HEK293T (cell line): ENCODE data around the gene TMEM11.

ENCODE experiments used
- ARNT ChIP-seq: fragments of 450-650 bp; IDR thresholded peaks from 2 replicates; pipeline ENCODE4 v1.6.1; 2017; ENCODE audit warnings: mild to moderate bottlenecking
- BHLHE40 ChIP-seq: fragments of 450-650 bp; IDR thresholded peaks from 2 replicates; pipeline ENCODE4 v1.6.1; 2016; ENCODE audit warnings: mild to moderate bottlenecking, moderate library complexity, borderline replicate concordance
- ELF4 ChIP-seq: fragments of 450-650 bp; IDR thresholded peaks from 2 replicates; pipeline ENCODE4 v1.6.1; 2017; ENCODE audit warnings: antibody characterized with exemption
- FOXK2 ChIP-seq: fragments of 450-650 bp; IDR thresholded peaks from 2 replicates; pipeline ENCODE4 v1.6.1; 2016; ENCODE audit warnings: mild to moderate bottlenecking
- FOXM1 ChIP-seq: fragments of 450-650 bp; IDR thresholded peaks from 2 replicates; pipeline ENCODE4 v1.6.1; 2017; ENCODE audit warnings: mild to moderate bottlenecking, borderline replicate concordance
- LEF1 ChIP-seq: fragments of 450-650 bp; IDR thresholded peaks from 2 replicates; pipeline ENCODE4 v1.6.1; 2017; ENCODE audit warnings: mild to moderate bottlenecking, borderline replicate concordance
- NFRKB ChIP-seq: fragments of 450-650 bp; IDR thresholded peaks from 2 replicates; pipeline ENCODE4 v1.6.1; 2016; ENCODE audit warnings: mild to moderate bottlenecking, moderate library complexity
- PKNOX1 ChIP-seq: fragments of 450-650 bp; IDR thresholded peaks from 2 replicates; pipeline ENCODE4 v1.6.1; 2016
- SP1 ChIP-seq: fragments of 450-650 bp; IDR thresholded peaks from 2 replicates; pipeline ENCODE4 v1.6.1; 2017
- SUZ12 ChIP-seq: fragments of 450-650 bp; IDR thresholded peaks from 2 replicates; pipeline ENCODE4 v1.6.1; 2016; ENCODE audit warnings: mild to moderate bottlenecking
- TARDBP ChIP-seq: fragments of 450-650 bp; IDR thresholded peaks from 2 replicates; pipeline ENCODE4 v1.6.1; 2016
- ZNF384 ChIP-seq: fragments of 450-650 bp; IDR thresholded peaks from 2 replicates; pipeline ENCODE4 v1.6.1; 2016

- TF ChIP-seq PKNOX1 (no peak), BHLHE40 (no peak), ELF4 (no peak), ZNF384 (no peak), FOXM1 (no peak), SUZ12 (no peak), SP1 (no peak), TARDBP (no peak), ARNT (no peak), FOXK2 (no peak), NFRKB (no peak), LEF1 (no peak)
These were observed 30.5 kb downstream of the TMEM11 start for GRCh38 chr17:21183468-21183867.
